ENCODE results near the gene RHOT2.

The RHOT2 gene

DNA sequence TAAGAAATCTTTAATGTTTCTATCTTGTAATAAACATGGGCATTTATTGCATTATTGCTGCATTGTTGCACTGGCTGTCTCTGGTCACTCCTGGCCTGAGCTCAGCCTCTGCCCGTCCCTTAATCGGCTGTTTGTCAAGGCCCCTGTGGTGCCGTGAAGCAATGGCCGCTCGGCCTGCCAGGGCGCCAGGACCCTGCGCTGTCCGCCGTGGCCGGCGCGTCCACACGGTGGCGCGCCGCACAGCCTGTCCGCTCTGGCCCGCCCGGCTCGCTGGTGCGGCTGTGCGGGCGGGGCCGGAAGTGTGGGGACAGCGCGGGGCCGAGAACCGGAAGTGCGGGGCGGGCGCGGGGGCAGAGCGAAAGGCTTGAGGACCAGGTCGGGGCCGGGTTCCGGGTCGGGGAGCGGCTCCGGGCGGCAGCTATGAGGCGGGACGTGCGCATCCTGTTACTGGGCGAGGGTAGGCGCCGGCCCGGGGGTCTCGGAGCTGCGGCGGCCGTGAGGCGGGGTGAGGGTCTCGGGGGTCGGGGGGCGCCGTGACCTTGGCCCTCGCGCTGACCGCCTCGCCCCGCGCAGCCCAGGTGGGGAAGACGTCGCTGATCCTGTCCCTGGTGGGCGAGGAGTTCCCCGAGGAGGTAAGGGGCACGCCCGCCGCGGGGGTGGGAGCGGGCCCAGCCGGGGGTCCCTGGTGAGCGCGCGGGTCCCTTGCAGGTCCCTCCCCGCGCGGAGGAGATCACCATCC is at the start of gene RHOT2:
Gene RHOT2 (plus strand): TSS at position 353 of the 739 bp plus-strand sequence. CDS start 68 bp downstream, at position 421.
- peak; percentile 83 for DNase-seq

DNA sequence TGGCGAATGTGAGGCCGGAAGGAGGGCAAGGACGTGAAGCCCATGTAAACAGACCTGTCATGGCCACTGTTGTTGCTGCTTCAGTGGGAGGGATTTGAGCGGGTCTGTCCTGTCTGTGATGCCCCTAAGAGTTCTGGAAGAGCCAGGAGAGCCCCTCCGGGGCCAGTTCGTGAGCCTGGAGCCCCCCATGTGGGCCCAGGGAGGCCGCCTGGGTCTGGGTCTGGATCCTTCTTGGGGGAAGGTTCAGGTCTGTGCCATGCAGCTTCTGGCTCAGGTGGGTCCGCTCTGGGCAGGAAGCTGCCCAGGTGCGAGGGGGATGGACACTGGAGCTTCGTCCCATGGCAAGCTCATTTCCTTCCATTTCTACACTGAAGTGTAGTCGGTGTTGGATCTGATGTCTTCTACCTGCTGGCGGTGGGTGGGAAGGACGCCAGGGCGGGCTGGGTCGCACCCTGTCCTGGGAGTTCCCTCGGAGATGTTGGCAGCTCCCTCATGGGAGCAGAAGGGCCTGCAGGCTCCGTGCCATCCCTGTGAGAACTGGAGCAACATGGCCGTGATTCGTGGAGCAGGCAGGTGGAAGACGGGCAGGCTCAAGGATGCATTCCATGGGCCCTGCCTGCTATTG is 48.3 kb upstream of the RHOT2 start:
- DNase-seq, result no peak

DNA sequence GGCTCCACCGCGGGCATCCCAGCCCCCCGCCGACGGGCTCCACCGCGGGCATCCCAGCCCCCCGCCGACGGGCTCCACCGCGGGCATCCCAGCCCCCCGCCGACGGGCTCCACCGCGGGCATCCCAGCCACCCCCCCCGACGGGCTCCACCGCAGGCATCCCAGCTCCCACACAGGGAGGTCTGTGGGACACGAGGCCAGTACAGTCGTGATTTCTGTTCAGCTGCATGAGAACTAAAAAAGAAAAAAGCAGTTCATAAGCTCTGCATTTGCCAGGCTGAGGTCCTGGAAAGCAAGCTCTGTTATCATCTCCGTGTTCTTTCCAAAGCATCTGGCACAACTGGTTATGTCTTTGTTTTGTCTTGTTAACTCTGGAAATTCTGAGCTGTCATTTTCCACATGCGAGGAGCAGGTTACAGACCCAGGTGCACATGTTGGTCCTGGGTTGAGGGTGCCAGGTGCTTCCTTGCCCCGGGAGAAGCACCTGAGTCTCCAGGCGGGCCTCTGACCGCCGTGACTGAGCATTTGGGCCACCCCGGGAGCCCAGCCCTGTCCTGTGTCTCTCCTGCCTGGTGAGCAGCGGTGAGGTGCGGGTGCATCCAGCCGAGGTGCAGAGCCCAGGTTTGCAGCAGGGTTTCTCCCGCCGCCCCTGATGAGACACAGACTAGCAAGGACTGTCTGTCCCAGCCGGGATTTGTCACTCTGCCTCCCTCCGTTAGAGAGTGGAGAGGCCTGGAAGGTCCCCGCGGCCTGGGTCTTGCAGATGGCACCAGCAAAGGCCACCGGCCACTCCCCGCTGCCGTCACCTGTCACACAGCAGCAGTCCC is 47.0 kb upstream of the RHOT2 start:
- DNase-seq, result no peak

DNA sequence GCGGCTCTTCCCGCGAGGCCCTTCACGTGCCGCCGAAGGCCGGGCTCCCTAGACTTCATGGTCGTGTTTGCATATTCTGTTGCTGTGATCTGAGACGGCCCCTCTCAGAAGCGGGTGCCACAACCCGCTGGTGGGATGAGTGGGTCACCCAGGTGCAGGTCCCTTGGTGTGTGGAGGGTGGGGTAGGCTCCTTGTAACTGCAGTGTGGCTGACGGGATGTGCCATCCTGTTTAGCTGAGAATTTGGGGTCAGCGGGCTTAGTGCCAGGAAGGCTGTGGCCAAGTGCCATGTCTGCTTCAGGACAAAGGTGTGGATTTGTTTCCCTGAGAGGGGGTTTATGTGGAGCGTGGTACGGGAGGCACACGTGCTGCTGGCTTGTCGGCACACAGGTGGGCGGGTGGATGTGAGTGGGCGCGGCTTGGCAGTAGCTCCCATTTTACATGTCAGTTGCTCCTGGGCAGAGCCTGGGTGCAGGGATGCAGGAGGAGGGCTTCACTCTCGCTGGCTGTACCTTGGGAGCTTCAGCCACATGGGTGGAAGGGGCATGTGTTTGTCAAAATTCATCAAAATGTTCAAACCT is 46.3 kb upstream of the RHOT2 start:
- no peak for DNase-seq

DNA sequence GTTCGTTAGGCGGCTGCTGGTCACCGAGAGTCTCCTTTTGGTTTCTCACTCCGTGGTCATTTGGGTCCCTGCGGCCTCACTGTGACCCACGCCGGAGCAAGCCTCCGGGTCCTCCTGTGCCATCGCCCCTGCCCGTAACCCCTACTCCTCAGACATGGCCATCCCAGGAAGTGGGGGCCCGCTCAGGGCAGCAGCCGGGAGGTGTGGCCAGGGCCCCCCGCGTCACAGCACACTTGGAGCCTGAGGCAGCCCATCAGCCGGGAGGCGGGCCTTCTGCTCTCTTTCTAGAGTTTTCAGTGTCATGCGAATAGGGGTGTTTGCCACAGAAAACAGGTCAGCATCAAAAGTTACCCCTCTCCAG is 45.0 kb upstream of the RHOT2 start:
- DNase-seq, result no peak

DNA sequence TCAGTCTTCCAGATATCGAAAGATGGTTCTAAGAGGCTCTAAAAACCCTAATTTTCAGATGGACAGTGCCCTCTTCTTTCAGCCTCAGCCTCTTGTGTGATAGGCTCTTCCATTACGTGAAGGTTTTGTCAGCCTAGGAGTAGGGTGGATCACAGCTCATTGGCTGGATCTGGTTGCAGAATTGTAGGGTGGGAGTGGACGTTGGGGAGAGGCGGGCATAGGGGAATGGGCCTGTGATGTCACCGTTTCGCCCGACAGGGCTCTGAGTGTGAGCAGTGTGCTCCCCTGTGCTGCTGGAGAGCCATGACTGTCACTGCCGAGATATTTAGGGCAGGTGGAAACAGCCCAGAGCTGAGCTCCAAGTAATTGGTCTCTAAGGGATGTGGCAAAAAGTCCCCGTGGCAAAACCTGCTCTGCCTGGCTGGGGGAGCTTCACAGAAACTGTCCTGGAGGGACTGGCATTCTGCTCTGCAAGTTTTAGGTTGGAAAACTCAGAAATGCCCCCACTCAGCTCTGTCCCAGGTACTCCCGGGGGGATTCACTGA is 43.3 kb upstream of the RHOT2 start:
- DNase-seq, result no peak

DNA sequence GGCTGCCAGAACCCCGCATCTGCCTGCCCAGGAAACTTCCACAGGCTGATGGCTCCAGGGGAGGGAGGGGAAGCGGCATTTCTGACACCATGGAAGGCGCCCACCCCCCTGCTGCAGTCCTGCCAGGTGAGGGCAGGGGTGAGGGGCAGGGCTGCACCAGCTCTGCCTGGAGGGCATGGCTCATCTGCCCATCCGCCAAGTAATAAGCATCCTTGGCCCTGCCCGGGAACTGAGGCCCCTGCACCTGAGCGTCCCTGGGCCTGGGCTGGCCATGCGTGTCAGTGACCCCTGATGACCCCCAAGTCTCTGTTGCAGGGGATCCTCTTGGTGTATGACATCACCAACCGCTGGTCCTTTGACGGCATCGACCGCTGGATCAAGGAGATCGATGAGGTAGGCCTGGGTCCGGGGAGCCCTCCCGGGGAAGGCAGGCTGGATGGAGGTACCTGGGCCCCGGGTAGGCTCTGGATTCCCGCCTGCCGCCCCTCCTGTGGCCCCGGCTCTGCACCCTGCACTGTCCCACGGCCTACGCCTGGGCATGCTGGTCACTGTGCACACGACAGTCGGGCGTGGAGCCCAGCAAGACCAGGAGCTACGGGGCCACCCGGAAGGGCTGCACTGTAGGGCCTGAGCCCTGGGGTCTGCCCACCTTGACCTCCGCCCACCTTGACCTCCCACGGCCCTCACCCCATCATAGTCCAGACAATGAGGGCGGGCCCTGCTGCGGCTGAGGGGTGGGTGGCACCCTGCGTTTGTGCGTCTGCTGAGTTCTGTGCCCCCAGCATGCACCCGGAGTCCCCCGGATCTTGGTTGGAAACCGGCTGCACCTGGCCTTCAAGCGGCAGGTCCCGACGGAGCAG is 42.6 kb upstream of the RHOT2 start:
- no peak for DNase-seq

DNA sequence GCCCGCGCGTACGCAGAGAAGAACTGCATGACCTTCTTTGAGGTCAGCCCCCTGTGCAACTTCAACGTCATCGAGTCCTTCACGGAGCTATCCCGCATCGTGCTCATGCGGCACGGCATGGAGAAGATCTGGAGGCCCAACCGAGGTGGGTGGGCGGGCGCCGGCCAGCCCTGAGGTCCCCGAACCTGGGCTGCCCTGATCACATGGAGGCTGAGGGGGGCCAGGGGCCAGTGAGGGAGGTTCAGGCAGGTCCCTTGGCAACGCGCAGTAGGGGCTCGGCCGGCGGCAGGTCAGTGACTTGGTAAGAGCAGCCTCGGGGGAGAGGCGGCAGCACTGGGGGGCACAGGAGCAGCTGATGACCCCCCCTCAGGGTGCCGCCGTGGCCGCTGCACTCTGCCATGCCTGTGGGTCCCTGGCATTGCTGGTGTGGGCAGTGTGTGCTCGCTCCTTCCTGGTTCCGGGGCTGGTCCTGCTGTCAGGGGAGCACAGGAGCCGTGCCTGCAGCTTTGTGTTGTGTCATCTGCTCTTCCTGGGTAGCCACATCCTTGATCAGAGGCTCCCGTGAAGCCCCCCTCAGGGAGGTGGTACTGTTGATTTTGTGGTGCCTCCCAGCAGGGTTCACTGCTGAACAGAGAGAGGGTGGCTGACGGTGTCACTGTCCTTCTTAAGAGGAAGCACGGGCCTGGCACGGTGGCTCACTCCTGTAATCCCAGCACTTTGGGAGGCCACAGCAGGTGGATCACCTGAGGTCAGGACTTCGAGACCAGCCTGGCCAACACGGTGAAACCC is 41.8 kb upstream of the RHOT2 start:
- no peak for DNase-seq

DNA sequence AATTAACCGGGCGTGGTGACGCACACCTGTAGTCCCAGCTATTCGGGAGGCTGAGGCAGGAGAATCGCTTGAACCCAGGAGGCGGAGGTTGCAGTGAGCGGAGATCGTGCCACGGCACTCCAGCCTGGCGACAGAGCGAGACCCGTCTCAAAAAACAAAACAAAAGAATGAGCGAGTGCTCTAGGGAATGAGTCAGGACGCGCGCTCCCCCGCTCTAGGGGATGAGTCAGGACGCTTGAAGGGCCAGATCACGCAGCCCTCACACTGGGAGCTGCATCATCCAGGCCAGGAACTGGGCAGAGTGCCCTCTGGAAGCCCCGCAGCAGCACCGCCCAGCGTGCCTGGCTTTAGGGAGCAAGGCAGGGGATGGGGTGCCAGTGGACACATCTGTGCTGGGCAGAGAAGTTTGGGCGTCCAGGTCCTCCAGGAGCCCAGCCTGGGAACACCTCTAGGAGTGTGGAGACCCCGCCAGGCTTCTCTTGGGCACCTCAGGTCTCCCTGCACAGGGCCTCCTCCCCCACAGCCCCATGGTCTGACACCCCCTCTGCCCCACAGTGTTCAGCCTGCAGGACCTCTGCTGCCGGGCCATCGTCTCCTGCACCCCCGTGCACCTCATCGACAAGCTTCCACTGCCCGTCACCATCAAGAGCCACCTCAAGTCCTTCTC is 41.0 kb upstream of the RHOT2 start:
- no peak for DNase-seq

DNA sequence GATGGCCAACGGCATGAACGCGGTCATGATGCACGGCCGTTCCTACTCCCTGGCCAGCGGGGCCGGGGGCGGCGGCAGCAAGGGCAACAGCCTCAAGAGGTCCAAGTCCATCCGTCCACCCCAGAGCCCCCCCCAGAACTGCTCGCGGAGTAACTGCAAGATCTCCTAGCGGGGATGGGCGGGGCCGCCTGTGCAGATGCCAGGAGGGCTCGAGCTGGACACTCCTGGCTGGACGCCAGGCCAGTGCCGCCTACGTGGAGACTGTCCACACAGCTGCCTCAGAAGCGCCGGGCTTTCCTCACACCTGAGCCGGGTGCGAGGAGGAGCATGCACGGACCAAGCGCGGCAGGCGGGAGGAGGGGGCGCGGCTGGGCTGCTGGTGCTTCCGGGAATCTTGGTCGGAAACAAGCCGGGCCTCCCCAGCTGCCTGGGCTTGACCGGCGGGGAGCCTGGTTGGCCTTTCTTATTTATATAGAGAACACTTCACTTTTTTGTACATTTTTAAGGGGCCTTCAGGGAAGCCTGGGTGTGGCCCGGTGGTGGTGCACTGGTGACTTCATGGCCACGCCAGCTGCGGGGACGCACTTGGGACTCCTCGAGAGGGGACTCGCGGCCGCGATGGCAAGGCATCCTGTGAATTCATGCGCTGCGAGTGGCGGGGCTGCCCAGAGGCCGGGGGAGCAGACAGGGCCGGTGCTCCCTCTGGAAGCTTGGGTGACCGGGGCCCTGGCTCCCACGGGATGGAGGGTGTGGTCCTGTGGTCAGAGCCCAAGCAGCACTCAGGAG is 40.3 kb upstream of the RHOT2 start:
- DNase-seq, result no peak

DNA sequence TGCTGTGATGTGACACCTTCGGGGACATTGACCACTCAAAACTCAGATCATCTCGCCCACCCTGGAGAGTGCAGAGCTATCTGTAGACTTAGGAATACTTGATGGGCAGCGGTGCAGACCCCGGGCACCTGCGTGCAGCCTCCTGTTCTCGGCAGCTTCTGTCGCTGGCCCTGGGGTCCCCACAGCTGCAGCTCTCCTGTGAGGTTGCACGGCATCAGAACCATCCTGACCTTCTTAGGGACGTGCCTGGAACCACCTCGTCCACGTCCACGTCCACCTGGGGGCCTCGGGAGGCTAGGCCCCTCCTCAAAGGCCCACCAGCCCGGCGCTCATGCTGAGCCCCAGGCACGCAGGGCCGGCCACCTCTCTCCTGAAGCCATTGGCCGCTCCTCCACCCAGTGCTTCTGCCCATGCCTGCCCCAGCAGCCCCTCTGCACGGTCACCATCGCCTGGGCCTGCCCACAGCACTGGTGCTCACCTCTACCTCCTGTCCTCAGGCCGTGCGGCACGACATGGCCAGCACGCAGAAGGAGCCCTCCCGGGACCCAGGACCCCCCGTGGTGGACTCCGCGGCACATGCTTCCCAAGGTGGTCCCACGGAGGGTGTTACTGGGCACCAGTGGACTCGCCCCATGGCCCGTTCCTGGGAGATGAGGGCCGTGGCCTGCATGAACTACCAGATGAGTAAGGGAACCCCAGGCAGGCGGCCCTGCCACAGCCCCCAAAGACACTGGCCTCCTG is 39.4 kb upstream of the RHOT2 start:
- no peak for DNase-seq

DNA sequence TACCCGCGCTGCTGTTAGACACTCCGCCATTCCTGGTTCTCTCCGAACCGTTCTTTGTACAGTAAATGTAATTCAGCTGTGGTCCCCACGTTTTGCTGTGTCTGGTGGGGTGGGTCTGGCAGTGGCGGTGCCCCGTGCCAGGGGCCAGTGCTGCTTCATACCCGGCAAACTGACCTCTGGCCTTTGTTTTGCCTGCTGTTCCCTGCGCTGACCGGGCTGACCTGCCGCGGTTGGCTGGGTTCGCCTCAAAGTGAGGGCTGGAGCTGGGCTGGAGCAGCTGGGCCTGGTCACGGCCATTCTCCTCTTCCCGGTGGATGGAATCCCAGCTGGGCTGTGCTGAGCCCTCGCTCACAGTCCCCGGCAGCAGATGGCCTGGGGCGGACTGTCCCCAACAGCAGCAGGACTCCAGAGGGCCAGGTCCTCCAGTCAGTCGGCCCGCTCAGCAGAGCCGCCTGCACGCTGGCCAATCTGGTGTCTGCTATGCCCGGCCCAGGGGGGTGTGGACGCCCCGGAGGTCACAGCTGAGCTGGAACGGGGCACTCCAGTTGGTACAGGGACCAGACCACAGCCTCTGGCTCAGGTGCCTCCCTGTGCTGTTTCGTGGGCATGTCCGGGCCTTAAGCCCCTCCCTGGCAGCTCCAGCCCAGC is 38.6 kb upstream of the RHOT2 start:
- DNase-seq, result no peak

DNA sequence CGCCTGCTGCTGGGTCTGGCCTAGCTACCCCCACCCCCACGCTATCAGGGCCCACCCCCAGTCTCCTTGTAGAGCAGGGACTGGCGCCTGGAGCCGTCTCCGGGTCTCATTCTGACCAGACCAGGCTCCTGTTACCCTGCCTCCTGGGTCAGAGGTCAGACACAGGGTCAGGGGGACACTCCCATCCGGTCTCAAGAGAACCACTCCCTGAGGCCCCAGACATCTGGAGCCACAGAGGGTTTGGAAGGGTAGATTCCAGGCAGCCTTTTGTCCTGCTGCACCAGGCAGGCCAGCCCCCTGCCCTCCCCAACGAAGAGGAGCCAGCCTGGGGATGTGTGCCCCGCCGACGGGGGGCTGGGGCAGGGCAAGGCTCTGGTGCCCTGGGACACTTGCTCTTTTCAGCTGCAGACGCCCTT is 38.1 kb upstream of the RHOT2 start:
- DNase-seq, result no peak

DNA sequence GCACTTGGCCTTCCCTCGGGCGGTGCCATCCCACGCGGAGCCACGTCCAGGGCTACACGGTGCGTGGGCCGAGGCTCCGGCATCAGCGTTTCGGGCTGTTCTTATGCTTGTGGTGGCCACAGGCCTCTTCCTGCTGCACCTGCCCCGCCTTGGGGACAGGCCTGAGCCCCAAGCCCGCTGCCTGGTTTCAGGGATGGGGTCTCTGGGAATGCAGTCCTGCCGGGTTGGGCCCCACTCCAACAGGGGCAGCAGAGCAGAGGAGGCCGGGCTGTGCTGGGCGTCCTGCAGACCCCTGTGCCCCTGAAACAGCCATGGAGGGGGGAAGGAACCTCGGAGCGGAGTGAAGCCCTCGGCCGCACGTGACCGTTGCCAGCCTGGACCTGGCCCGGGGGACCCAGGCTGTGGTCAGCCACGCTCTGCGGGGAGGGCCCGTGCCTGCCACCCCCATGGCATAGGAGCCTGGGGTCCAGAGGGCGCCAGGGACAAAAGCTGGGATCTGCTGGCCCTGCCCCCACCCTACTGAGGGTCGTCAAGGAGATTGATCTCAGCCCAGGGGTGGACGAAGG is 37.6 kb upstream of the RHOT2 start:
- no peak for DNase-seq

DNA sequence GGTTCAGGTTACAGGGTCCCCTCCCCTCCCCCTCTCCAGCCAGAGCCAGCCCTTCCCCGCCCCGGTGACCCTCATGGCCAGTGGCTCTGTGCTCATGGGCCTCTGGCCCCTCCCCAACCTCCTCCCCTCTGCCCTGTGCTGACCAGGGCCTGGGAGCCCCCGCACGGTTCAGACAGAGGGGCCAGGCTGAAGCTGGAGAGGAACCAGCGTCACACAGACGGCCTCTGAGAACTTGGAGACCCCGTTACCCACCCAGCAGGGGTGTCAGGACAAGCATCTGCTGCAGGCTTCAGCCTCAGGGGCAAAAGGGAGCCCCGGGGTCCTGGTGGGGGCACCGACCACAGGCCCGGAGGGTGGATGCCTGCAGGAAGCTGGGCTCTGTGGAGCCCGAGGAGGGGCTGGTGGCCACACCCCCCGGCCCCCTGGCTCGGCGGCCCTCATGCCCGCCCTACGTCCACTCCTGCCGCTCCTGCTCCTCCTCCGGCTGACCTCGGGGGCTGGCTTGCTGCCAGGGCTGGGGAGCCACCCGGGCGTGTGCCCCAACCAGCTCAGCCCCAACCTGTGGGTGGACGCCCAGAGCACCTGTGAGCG is 37.0 kb upstream of the RHOT2 start, which contains the start of gene WFIKKN1:
Gene WFIKKN1 (plus strand): TSS at position 171 of the 591 bp plus-strand sequence. CDS start 269 bp downstream, at position 440.
- no peak for DNase-seq

DNA sequence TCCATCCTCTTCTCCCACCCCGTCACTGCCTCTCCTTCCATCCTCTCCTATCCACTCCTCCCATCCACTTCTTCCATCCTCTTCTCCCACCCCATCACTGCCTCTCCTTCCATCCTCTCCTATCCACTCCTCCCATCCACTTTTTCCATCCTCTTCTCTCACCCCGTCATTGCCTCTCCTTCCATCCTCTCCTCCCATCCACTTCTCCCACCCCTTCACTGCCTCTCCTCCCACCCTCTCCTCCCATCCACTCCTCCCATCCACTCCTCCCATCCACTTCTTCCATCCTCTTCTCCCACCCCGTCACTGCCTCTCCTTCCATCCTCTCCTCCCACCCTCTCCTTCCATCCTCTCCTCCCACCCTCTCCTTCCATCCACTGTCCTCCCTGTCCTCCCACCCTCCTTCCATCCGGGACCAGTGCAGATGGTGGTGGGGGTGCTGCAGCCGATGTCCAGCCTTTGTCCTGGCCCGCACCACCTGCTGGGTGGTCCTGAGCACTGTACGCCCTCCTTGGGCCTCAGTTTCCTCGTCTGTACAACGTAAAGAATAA is 36.0 kb upstream of the RHOT2 start:
- DNase-seq, result no peak
